ENCODE data around the gene TMEM236. TPM values are rescaled to one million over a fixed set of nuclear protein-coding genes. Genes with fewer than 3 reads are reported as not detected.

The TMEM236 gene
- total RNA-seq, 2 experiments from 2014 or later, result not detected

- CTCF ChIA-PET (ENCODE audit: unreplicated experiment), result no interaction called here
- H3K4me2 ChIP-seq (ENCODE audit: low read length), result no peak overlapping the region
Observed at GRCh38 chr10:17836942-17837341, 84.9 kb downstream of the TMEM236 start.

GRCh38 chr10:17838080-17838648 lies 86.2 kb downstream of the TMEM236 start:
- no peak overlapping the region for H3K4me3 ChIP-seq (ENCODE audit: low read depth, low read length, poor library complexity, severe bottlenecking)
- no peaks in the 10 kb centered on the region for H3K36me3 ChIP-seq (ENCODE audit: insufficient read depth, low read length)
- no TSS peak for BruUV-seq (replicated peaks)
- no peak overlapping the region for H3K4me2 ChIP-seq (ENCODE audit: low read length)
- ChIA-PET POLR2A (interaction anchor here (0.6 to 1.5 kb wide), 2 partner anchors 16 to 28 kb away, joined by 4 to 5 read pairs; no protein-coding TSS in a partner anchor), CTCF (ENCODE audit: unreplicated experiment) (no interaction called here)
- H3K4me1 ChIP-seq (ENCODE audit: insufficient read depth, low read length, poor library complexity, severe bottlenecking), result no peaks in the 10 kb centered on the region
- H4K20me1 ChIP-seq (ENCODE audit: insufficient read depth, low read length), result no peaks in the 10 kb centered on the region
- no peaks in the 10 kb centered on the region for H3K79me2 ChIP-seq (ENCODE audit: insufficient read depth, low read depth, low read length)
- no peaks in the 10 kb centered on the region for H3K9me3 ChIP-seq (ENCODE audit: low read length)
- no peak overlapping the region for H2AFZ ChIP-seq (ENCODE audit: low read length)
- no peaks in the 10 kb centered on the region for H3K9me2 ChIP-seq (ENCODE audit: insufficient read depth, low read length)
- no peak for DNase-seq (ENCODE audit: low spot score)
- no peak overlapping the region for H3K27ac ChIP-seq (ENCODE audit: low read depth, low read length, poor library complexity, severe bottlenecking)
- intact Hi-C loops (cut with micrococcal nuclease; ENCODE audit: unreplicated experiment), result no loop called here
- TF ChIP-seq CTCF (conservative IDR thresholded peaks at IDR 0.05; ENCODE audit: low read length) (no peak), EZH2phosphoT487 (IDR thresholded peaks at IDR 0.05; ENCODE audit: borderline replicate concordance, low read depth, low read length) (no peak)

More at GRCh38 chr10:17836942-17837341, 84.9 kb downstream of the TMEM236 start:
- H3K9me2 ChIP-seq (ENCODE audit: insufficient read depth, low read length), result no peaks in the 10 kb centered on the region
- no peaks in the 10 kb centered on the region for H3K36me3 ChIP-seq (ENCODE audit: insufficient read depth, low read length)
- H3K4me3 ChIP-seq (ENCODE audit: low read depth, low read length, poor library complexity, severe bottlenecking), result no peak overlapping the region
- no peak overlapping the region for H2AFZ ChIP-seq (ENCODE audit: low read length)
- no TSS peak for BruUV-seq (replicated peaks)
- H3K4me1 ChIP-seq (ENCODE audit: insufficient read depth, low read length, poor library complexity, severe bottlenecking), result no peaks in the 10 kb centered on the region
- no peaks in the 10 kb centered on the region for H4K20me1 ChIP-seq (ENCODE audit: insufficient read depth, low read length)
- H3K9me3 ChIP-seq (ENCODE audit: low read length), result no peaks in the 10 kb centered on the region
- H3K79me2 ChIP-seq (ENCODE audit: insufficient read depth, low read depth, low read length), result no peaks in the 10 kb centered on the region
- intact Hi-C loops (cut with micrococcal nuclease; ENCODE audit: unreplicated experiment), result no loop called here
- no peak for TF ChIP-seq EZH2phosphoT487 (IDR thresholded peaks at IDR 0.05; ENCODE audit: borderline replicate concordance, low read depth, low read length)
- TF ChIP-seq CTCF (conservative IDR thresholded peaks at IDR 0.05; ENCODE audit: low read length), result no peak
- DNase-seq (ENCODE audit: low spot score), result no peak
- POLR2A ChIA-PET, result no interaction called here
- no peak overlapping the region for H3K27ac ChIP-seq (ENCODE audit: low read depth, low read length, poor library complexity, severe bottlenecking)

- TF ChIP-seq CTCF (conservative IDR thresholded peaks at IDR 0.05; ENCODE audit: low read length), result no peak
- no peak for TF ChIP-seq EZH2phosphoT487 (IDR thresholded peaks at IDR 0.05; ENCODE audit: borderline replicate concordance, low read depth, low read length)
- no peaks in the 10 kb centered on the region for H3K79me2 ChIP-seq (ENCODE audit: insufficient read depth, low read depth, low read length)
- ChIA-PET CTCF (ENCODE audit: unreplicated experiment) (no interaction called here), POLR2A (interaction anchor here (0.7 kb wide), 1 partner anchor 41 kb away, joined by 3 read pairs; no protein-coding TSS in a partner anchor)
- H3K4me3 ChIP-seq (ENCODE audit: low read depth, low read length, poor library complexity, severe bottlenecking), result no peak overlapping the region
- no peaks in the 10 kb centered on the region for H3K9me2 ChIP-seq (ENCODE audit: insufficient read depth, low read length)
- no peak overlapping the region for H3K27ac ChIP-seq (ENCODE audit: low read depth, low read length, poor library complexity, severe bottlenecking)
- no peaks in the 10 kb centered on the region for H3K4me1 ChIP-seq (ENCODE audit: insufficient read depth, low read length, poor library complexity, severe bottlenecking)
- DNase-seq (ENCODE audit: low spot score), result no peak
- intact Hi-C loops (cut with micrococcal nuclease; ENCODE audit: unreplicated experiment), result loop anchor here (10.0 kb wide), 2 partner anchors 264 to 374 kb away; no protein-coding TSS in a partner anchor
- BruUV-seq (replicated peaks), result no TSS peak
- no peaks in the 10 kb centered on the region for H3K36me3 ChIP-seq (ENCODE audit: insufficient read depth, low read length)
- no peak overlapping the region for H2AFZ ChIP-seq (ENCODE audit: low read length)
- no peak overlapping the region for H3K4me2 ChIP-seq (ENCODE audit: low read length)
- H4K20me1 ChIP-seq (ENCODE audit: insufficient read depth, low read length), result no peaks in the 10 kb centered on the region
- H3K9me3 ChIP-seq (ENCODE audit: low read length), result no peaks in the 10 kb centered on the region
Observed at GRCh38 chr10:17841050-17841449, 89.0 kb downstream of the TMEM236 start.

Data from OCI-LY7 (cell line).